Measurements from ENCODE around the gene CTSO.

DNA sequence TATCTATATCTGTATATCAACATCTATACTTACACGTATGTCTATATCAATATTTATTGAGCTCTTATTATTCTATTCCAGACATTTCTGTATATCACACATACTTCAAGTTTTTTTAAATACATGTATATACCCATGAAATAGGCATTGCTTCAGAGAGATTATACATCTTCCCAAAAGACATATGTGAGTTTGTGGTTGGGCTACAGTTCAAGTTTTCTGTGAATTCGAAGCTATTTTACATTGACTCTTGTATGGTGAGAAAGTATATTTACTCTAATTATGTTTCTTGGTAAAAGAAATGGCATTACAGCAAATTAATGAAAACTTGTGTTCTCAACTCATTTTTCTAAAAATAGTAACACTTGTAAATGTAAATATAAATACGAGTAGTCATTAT lies 46.8 kb upstream of the CTSO start:
- TF ChIP-seq, protein P1, sequence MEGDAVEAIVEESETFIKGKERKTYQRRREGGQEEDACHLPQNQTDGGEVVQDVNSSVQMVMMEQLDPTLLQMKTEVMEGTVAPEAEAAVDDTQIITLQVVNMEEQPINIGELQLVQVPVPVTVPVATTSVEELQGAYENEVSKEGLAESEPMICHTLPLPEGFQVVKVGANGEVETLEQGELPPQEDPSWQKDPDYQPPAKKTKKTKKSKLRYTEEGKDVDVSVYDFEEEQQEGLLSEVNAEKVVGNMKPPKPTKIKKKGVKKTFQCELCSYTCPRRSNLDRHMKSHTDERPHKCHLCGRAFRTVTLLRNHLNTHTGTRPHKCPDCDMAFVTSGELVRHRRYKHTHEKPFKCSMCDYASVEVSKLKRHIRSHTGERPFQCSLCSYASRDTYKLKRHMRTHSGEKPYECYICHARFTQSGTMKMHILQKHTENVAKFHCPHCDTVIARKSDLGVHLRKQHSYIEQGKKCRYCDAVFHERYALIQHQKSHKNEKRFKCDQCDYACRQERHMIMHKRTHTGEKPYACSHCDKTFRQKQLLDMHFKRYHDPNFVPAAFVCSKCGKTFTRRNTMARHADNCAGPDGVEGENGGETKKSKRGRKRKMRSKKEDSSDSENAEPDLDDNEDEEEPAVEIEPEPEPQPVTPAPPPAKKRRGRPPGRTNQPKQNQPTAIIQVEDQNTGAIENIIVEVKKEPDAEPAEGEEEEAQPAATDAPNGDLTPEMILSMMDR (conservative IDR thresholded peaks at IDR 0.05; ENCODE audit: low read length): no peak
- TF ChIP-seq EZH2phosphoT487 (IDR thresholded peaks at IDR 0.05; ENCODE audit: borderline replicate concordance): no peak

Data from Loucy (cell line).